ENCODE measurements around the gene EMX1. TPM values are rescaled to one million over a fixed set of nuclear protein-coding genes. Genes with fewer than 3 reads are reported as not detected.

The EMX1 gene
- total RNA-seq, 2 donors from 2014 or later, result not detected

GRCh38 chr2:72924353-72925240 lies 7.3 kb downstream of the EMX1 start:
- peak overlapping the region; percentile 19 for H3K4me3 Mint-ChIP-seq
- ATAC-seq (peak; percentile 22), DNase-seq (no peak)
- peaks cover 15% of the 10 kb centered on the region for H3K4me1 Mint-ChIP-seq
- H3K9me3 ChIP-seq (ENCODE audit: control insufficient read depth, low read length, poor library complexity, severe bottlenecking), result no peaks in the 10 kb centered on the region
- H3K36me3 Mint-ChIP-seq (ENCODE audit: low read depth), result peaks cover 9% of the 10 kb centered on the region
- H3K27ac Mint-ChIP-seq, result peak overlapping the region; percentile 51
- H3K27me3 Mint-ChIP-seq, result peaks cover 45% of the 10 kb centered on the region

DNA sequence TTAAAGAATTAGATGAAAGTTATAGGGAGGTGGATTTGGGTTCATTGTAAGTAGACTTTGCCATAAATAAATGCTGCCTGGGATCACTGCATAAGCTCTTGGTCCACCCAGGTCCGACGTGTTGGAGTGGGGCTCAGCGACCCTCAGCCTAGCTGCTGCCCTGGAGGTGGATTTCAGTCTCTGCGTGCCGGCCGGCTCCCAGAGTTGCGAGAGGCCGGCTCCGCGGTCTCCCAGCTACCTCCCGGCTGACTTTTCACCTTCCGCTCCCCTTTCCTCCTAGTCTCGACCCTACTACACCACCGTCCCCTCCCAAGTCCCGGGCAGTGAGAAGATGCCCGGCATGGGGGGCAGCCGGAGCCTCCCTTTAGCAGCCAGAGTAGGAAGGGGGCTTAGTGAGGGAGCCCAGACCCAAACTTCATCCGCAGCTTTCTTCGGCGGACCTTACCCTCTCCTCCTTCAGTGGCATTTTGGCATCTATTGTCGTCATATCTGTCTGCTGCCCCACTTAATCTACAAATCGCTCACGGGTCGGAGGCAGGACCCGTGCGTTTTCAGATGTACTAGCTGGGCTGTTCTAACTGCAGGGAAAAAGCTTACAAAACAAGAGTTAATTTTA lies 8.1 kb downstream of the EMX1 start:
- ATAC-seq, result no peak
- Mint-ChIP-seq H3K4me3 (no peak overlapping the region), H3K27ac (peak overlapping the region; percentile 51)

GRCh38 chr2:72926368-72926767 lies 9.0 kb downstream of the EMX1 start:
- no peaks in the 10 kb centered on the region for H3K9me3 ChIP-seq (ENCODE audit: control insufficient read depth, low read length, poor library complexity, severe bottlenecking)
- Mint-ChIP-seq H3K4me3 (no peak overlapping the region), H3K36me3 (ENCODE audit: low read depth) (peaks cover 9% of the 10 kb centered on the region), H3K27ac (no peak overlapping the region), H3K27me3 (peaks cover 29% of the 10 kb centered on the region), H3K4me1 (peaks cover 12% of the 10 kb centered on the region)
- ATAC-seq (no peak), DNase-seq (no peak)

More for the DNA sequence above, 8.1 kb downstream of the EMX1 start:
- peaks cover 13% of the 10 kb centered on the region for H3K4me1 Mint-ChIP-seq
- no peaks in the 10 kb centered on the region for H3K9me3 ChIP-seq (ENCODE audit: control insufficient read depth, low read length, poor library complexity, severe bottlenecking)
- no peak for DNase-seq
- peaks cover 38% of the 10 kb centered on the region for H3K27me3 Mint-ChIP-seq
- peaks cover 9% of the 10 kb centered on the region for H3K36me3 Mint-ChIP-seq (ENCODE audit: low read depth)

GRCh38 chr2:72926811-72927465 lies 9.6 kb downstream of the EMX1 start:
- H3K4me1 Mint-ChIP-seq, result peaks cover 12% of the 10 kb centered on the region
- peaks cover 23% of the 10 kb centered on the region for H3K27me3 Mint-ChIP-seq
- peaks cover 9% of the 10 kb centered on the region for H3K36me3 Mint-ChIP-seq (ENCODE audit: low read depth)
- no peaks in the 10 kb centered on the region for H3K9me3 ChIP-seq (ENCODE audit: control insufficient read depth, low read length, poor library complexity, severe bottlenecking)
- no peak overlapping the region for H3K4me3 Mint-ChIP-seq
- no peak overlapping the region for H3K27ac Mint-ChIP-seq
- ATAC-seq, result no peak
- DNase-seq, result no peak

GRCh38 chr2:72927619-72928550 lies 10.6 kb downstream of the EMX1 start:
- H3K27me3 Mint-ChIP-seq, result peaks cover 20% of the 10 kb centered on the region
- peaks cover 2% of the 10 kb centered on the region for H3K36me3 Mint-ChIP-seq (ENCODE audit: low read depth)
- peaks cover 12% of the 10 kb centered on the region for H3K4me1 Mint-ChIP-seq
- H3K27ac Mint-ChIP-seq, result no peak overlapping the region
- DNase-seq, result no peak
- H3K4me3 Mint-ChIP-seq, result no peak overlapping the region
- no peaks in the 10 kb centered on the region for H3K9me3 ChIP-seq (ENCODE audit: control insufficient read depth, low read length, poor library complexity, severe bottlenecking)
- ATAC-seq, result no peak

DNA sequence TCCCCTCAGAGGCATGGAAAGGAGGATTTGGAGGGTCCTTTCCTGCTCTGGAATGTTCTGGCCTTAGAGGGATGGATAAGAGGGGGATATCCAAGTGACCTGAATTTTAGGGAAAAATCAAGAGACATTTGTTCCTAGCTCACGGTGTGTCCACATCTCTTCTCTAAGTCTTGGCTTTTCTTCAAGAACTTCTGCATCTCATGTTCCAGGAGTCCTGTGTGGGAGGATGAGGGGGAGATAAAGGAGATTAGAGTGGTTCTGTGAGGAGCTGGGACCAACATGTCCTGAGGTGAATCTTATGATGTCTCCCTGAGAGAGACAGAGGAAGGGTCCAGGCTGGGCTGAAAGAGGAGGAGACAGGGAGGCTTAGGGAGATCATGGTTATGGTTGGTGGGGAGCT lies 11.7 kb downstream of the EMX1 start:
- ATAC-seq (no peak), DNase-seq (no peak)
- Mint-ChIP-seq H3K27me3 (peaks cover 15% of the 10 kb centered on the region), H3K36me3 (ENCODE audit: low read depth) (no peaks in the 10 kb centered on the region), H3K4me3 (no peak overlapping the region), H3K27ac (no peak overlapping the region), H3K4me1 (peaks cover 6% of the 10 kb centered on the region)
- no peaks in the 10 kb centered on the region for H3K9me3 ChIP-seq (ENCODE audit: control insufficient read depth, low read length, poor library complexity, severe bottlenecking)

DNA sequence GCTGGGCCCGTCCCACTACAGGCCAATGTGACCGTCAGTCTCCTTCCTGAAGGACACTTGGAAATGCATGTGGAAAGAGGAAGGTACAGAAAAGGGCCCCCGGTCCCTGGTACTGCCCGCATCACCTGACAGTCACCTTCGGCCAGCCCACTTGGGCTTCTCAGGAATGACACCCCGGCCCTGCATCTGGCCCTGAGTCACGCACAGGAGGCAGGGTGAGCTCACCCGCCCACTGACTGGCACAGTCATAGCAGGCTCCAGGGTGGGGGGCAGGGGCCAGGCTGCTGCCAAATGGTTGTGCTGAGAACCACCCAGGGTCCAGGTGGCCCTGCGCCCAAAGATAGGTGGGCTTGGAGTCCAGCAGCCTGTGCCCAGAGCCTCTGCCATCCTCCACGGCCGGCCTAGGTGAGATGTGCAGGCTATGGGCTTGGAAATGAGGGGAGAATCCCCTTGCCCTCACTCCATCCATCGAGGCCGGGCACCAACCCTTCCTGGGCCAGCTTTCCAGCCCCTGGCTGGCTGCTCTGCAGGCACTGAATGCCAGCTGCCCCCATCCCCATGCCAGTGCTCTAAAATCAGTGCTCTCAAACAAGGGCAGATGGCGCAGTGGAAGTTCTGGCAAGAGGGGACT lies 14.1 kb downstream of the EMX1 start:
- ATAC-seq (no peak), DNase-seq (no peak)
- H3K9me3 ChIP-seq (ENCODE audit: control insufficient read depth, low read length, poor library complexity, severe bottlenecking), result no peaks in the 10 kb centered on the region
- no peak overlapping the region for H3K4me3 Mint-ChIP-seq
- peaks cover 34% of the 10 kb centered on the region for H3K27me3 Mint-ChIP-seq
- H3K27ac Mint-ChIP-seq, result no peak overlapping the region
- H3K36me3 Mint-ChIP-seq (ENCODE audit: low read depth), result peaks cover 6% of the 10 kb centered on the region
- H3K4me1 Mint-ChIP-seq, result peaks cover 5% of the 10 kb centered on the region

- Mint-ChIP-seq H3K36me3 (ENCODE audit: low read depth) (peaks cover 6% of the 10 kb centered on the region), H3K27ac (no peak overlapping the region), H3K4me3 (no peak overlapping the region), H3K4me1 (peaks cover 5% of the 10 kb centered on the region), H3K27me3 (peaks cover 34% of the 10 kb centered on the region)
- ATAC-seq, result no peak
- DNase-seq, result no peak
- no peaks in the 10 kb centered on the region for H3K9me3 ChIP-seq (ENCODE audit: control insufficient read depth, low read length, poor library complexity, severe bottlenecking)
Observed at GRCh38 chr2:72932045-72932740, 14.9 kb downstream of the EMX1 start.

- ATAC-seq (no peak), DNase-seq (no peak)
- Mint-ChIP-seq H3K4me3 (no peak overlapping the region), H3K27me3 (peaks cover 37% of the 10 kb centered on the region), H3K4me1 (peaks cover 6% of the 10 kb centered on the region), H3K36me3 (ENCODE audit: low read depth) (peaks cover 7% of the 10 kb centered on the region), H3K27ac (no peak overlapping the region)
- H3K9me3 ChIP-seq (ENCODE audit: control insufficient read depth, low read length, poor library complexity, severe bottlenecking), result no peaks in the 10 kb centered on the region
Observed at GRCh38 chr2:72932805-72933204, 15.5 kb downstream of the EMX1 start.

- Mint-ChIP-seq H3K27ac (no peak overlapping the region), H3K27me3 (peaks cover 41% of the 10 kb centered on the region), H3K4me3 (no peak overlapping the region), H3K36me3 (ENCODE audit: low read depth) (peaks cover 9% of the 10 kb centered on the region), H3K4me1 (peaks cover 9% of the 10 kb centered on the region)
- no peaks in the 10 kb centered on the region for H3K9me3 ChIP-seq (ENCODE audit: control insufficient read depth, low read length, poor library complexity, severe bottlenecking)
- ATAC-seq (no peak), DNase-seq (no peak)
Observed at GRCh38 chr2:72933207-72933606, 15.9 kb downstream of the EMX1 start.

DNA sequence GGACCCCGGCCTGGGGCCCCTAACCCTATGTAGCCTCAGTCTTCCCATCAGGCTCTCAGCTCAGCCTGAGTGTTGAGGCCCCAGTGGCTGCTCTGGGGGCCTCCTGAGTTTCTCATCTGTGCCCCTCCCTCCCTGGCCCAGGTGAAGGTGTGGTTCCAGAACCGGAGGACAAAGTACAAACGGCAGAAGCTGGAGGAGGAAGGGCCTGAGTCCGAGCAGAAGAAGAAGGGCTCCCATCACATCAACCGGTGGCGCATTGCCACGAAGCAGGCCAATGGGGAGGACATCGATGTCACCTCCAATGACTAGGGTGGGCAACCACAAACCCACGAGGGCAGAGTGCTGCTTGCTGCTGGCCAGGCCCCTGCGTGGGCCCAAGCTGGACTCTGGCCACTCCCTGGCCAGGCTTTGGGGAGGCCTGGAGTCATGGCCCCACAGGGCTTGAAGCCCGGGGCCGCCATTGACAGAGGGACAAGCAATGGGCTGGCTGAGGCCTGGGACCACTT lies 16.4 kb downstream of the EMX1 start:
- DNase-seq (no peak), ATAC-seq (no peak)
- peaks cover 9% of the 10 kb centered on the region for H3K4me1 Mint-ChIP-seq
- H3K4me3 Mint-ChIP-seq, result no peak overlapping the region
- peaks cover 41% of the 10 kb centered on the region for H3K27me3 Mint-ChIP-seq
- H3K27ac Mint-ChIP-seq, result no peak overlapping the region
- no peaks in the 10 kb centered on the region for H3K9me3 ChIP-seq (ENCODE audit: control insufficient read depth, low read length, poor library complexity, severe bottlenecking)
- H3K36me3 Mint-ChIP-seq (ENCODE audit: low read depth), result peaks cover 9% of the 10 kb centered on the region

All from T-helper 17 cell (primary cell).